Head of caudate nucleus (tissue), 42 donors: Measurements from ENCODE around the gene STK38L.

Experiments used
- DNase-seq, 42 donors: peaks; one replicate each; pipeline versions ENCODE4 v3.0.0 to v3.0.0-alpha.2; 2020 to 2021; ENCODE audit warnings: mixed read lengths in 7 of 42
- intact Hi-C: fragments of 100-400 bp; cut with DNase I; formaldehyde crosslinking; loops from one replicate; pipeline ENCODE4 v1.15.0; 2022

The STK38L gene

DNA sequence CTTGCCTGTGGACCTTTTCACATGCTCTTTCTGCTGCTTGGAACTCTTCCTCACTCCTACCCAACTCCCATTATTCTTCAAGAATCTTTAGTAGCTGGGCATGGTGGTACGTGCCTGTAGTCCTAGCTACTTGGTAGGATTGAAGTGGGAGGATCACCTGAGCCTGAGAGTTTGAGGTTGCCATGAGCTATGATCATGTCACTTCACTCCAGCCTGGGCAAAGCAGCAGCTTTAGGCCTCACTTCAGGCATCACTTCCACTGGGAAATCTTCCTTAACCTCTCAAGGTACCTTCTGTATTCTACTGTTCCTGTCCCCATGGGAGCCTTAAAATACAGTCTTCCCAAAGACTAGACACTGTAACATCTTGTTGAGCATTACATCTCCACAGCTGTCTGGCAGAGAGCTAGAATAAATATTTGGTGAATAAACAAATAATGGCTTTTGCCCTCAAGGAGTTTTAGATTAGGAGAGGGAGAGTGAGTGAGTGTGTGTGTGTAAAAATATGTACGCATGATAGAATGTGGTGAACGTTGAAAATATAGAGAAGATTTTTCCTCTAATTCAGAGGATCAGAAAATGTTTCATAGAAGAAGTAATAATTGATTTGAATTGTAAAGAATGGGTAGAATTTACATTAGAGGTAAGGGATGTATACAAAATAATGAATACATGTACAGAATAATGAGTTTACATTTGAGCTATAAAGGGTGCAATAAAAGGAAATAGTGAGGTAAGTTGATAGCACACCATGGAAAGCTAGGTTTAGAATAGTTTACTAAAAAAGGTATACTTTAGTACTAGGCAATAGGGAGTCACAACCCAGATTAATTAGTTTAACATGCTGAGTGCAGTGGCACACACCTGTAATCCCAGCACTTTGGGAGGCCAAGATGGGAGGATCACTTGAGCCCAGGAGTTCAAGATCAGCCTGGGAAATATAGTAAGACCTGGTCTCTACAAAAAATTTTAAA, 59.3 kb downstream of the STK38L start:
- DNase-seq = no peak
- intact Hi-C loops = loop anchor here (10.0 kb wide), 1 partner anchor 289 kb away; the partner anchor contains the start of gene TM7SF3

DNA sequence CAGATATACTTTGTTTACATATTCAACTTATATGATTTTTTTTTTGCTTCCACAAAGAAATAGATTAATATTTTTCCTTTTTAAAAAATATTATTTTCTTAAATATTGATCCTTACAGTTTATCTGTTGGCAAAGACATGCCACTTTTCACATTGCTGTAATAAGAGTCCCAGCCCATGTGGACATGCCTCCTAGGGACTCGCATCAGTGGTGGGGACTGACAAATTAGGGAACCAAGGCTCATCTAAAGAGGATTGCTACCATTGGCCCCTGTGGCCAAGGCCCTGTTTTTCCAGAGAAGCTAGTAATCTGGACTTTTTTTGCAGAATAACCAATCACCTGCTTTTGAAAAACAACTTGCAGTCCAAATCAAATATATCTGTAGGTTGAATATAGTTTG, 60.8 kb downstream of the STK38L start:
- intact Hi-C loops = loop anchor here (10.0 kb wide), 1 partner anchor 290 kb away; the partner anchor contains the start of gene TM7SF3
- no peak for DNase-seq

- DNase-seq = no peak
- intact Hi-C loops = loop anchor here (10.0 kb wide), 1 partner anchor 291 kb away; the partner anchor contains the start of gene TM7SF3
Observed at GRCh38 chr12:27305673-27306456, 61.8 kb downstream of the STK38L start.

- no peak for DNase-seq
- intact Hi-C loops = loop anchor here (10.0 kb wide), 1 partner anchor 295 kb away; the partner anchor contains the start of gene TM7SF3
Observed at GRCh38 chr12:27309293-27309994, 65.4 kb downstream of the STK38L start.

DNA sequence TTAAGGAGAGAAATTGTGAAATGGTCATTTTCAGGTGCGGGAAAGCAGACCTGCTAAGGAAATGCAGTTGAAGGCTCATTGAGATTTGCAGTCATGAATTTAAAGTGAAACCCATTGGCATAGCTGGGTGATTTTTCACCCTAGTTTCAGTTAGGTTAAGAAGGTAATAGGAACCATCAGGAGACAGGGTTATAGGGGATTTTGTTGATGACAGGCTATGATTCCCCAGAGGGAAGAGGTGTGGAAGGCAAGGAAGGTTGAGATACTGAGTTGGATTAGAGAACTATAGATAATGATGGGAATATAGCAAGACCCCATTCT, 65.9 kb downstream of the STK38L start:
- DNase-seq = no peak
- intact Hi-C loops = loop anchor here (10.0 kb wide), 1 partner anchor 295 kb away; the partner anchor contains the start of gene TM7SF3

DNA sequence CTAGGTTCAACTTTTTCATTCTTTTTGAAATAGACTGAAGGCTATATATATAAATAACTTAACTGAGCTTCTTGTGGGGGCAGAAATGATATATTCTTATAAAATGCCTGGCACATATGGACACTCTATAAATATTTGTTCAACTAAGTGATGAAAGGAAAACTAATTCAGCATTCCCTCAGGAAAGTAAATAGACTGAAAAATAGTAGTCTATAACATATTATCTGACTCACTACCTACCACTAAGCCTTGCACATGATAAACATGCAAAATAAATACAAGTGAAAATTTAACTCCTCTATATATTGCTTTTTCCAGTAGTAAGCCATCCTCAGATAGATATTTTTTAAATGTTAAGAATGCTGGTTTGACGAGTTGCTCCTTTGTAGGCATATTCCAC, 72.9 kb downstream of the STK38L start:
- no peak for DNase-seq
- intact Hi-C loops = no loop called here

DNA sequence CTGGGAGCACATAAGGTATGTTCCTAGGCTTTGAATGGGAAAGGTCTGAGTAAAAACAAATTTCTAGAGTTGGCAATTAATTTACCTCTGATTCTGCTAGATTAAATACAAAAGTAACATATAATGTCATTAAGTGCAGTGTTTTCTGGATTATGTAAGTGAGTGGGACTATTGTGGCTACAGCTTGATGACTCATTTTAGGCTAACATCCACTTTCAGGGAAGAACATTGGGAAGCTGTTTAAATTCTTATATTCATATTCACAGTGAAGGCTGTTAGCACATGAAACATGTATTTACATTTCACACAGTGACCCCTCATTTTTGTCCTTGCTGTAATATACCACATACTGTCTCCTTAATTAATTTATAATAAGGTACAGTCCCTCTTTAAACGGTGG, 75.3 kb downstream of the STK38L start:
- intact Hi-C loops = no loop called here
- DNase-seq = no peak

GRCh38 chr12:27319848-27320247, 75.8 kb downstream of the STK38L start:
- intact Hi-C loops = no loop called here
- no peak for DNase-seq

GRCh38 chr12:27324530-27324929, 80.4 kb downstream of the STK38L start:
- intact Hi-C loops = no loop called here
- no peak for DNase-seq

- peak in 1 of 42 donors; percentile 47 for DNase-seq
- intact Hi-C loops = no loop called here
Observed at GRCh38 chr12:27330846-27331245, 86.8 kb downstream of the STK38L start.

GRCh38 chr12:27331291-27331926, 87.3 kb downstream of the STK38L start:
- DNase-seq = peak in 2 of 42 donors; percentile 12 to 39
- intact Hi-C loops = no loop called here

- intact Hi-C loops = no loop called here
- no peak for DNase-seq
Observed at GRCh38 chr12:27331927-27332324, 87.8 kb downstream of the STK38L start.

DNA sequence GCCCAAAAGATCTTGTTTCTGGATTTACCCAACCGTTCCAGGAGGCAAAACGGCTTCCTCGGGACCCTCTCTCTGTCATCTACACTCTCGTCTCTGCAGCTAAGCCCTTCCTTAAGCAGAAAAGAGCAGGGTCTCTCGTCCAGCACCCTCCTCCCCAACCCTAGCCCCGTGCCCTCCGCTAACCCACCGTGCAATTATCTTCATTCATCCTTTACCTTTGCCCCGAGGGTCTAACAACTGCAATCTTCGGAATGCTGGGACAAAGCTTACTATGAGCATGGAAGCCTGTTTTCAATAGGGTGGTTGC, 88.3 kb downstream of the STK38L start:
- DNase-seq = no peak
- intact Hi-C loops = no loop called here

- intact Hi-C loops = no loop called here
- DNase-seq = peak in 30 of 42 donors; percentile 3 to 54 (median 24)
Observed at GRCh38 chr12:27332714-27333402, 88.8 kb downstream of the STK38L start, which contains the start of gene BMAL2. TSS of gene BMAL2 (plus strand) at chr12:27332836. CDS start at chr12:27333073, 237 bp downstream.

- DNase-seq = peak in 31 of 42 donors; percentile 6 to 56 (median 20)
- intact Hi-C loops = no loop called here
Observed at GRCh38 chr12:27333403-27334009, 89.4 kb downstream of the STK38L start.

DNA sequence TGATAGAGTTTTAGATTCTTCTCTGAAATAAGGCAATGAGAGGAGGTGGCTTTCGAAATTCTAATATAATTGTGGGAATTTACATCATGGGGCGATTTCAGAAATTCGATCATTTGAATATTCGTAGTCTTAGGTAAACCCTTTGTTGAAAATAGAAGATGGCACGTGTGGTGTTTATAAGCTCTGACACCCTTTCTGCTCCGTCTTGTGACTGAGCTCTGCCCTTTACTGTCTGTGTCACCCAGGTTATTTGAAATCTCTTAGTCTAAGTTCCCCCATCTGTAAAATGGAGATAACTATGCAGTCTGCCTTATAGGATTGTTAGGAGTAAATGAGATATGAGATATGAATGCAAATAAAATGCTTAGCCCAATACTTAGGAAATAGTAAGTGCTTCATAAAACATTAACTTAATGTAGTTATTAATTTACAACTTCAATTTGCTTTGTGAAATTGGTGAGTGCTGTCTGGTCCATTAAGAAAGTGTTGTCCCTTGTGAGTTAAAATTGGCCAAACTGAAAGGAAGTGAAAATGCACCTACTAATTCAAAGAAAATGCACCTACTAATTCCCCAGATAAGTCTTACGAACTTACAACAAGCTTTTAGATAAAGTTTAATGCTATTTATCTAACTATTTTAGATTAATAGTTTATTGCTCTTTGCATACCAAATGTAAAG, 90.1 kb downstream of the STK38L start:
- no peak for DNase-seq
- intact Hi-C loops = no loop called here

DNA sequence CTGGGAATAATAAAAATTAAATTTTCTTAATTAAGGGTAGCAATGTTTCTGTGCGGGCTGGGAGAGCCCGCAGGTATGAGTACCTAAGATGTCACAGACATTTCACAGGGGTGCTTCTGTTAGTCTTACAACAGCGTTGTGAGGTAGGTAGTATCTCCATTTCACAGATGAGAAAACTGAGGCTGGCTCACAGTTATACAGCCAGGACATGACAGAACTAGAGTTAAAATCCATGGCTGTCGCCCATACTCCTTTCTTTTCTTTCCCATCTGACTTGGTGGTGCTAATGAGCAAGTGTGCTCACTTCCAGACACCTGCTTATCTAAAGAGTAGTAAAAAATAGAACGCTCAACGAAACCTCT, 90.6 kb downstream of the STK38L start:
- intact Hi-C loops = no loop called here
- DNase-seq = no peak
